ENCODE data around the gene ZNF891.

ZNF891 gene

GRCh38 chr12:133130038-133130807, at the start of gene ZNF891, which contains the start of gene ZNF10:
Gene ZNF891, minus strand, starts transcription at chr12:133130274. Its CDS starts 8,356 bp downstream, at chr12:133121918.
Gene ZNF10, plus strand, starts transcription at chr12:133130627. Its CDS starts 13,866 bp downstream, at chr12:133144493.
- DNase-seq = peak; percentile 92

GRCh38 chr12:133174901-133175300, 44.8 kb upstream of the ZNF891 start:
- no peak for DNase-seq

GRCh38 chr12:133172491-133172890, 42.4 kb upstream of the ZNF891 start:
- DNase-seq = no peak

- DNase-seq = no peak
Observed at GRCh38 chr12:133165776-133166175, 35.7 kb upstream of the ZNF891 start.

- DNase-seq = no peak
Observed at GRCh38 chr12:133156125-133156690, 26.1 kb upstream of the ZNF891 start.

GRCh38 chr12:133145981-133146380, 15.9 kb upstream of the ZNF891 start:
- DNase-seq = no peak

GRCh38 chr12:133135747-133136146, 5.7 kb upstream of the ZNF891 start:
- DNase-seq = peak; percentile 21

- no peak for DNase-seq
Observed at GRCh38 chr12:133130808-133131128, 694 bp upstream of the ZNF891 start.

GRCh38 chr12:133129368-133130037, 571 bp downstream of the ZNF891 start:
- peak; percentile 46 for DNase-seq

GRCh38 chr12:133124674-133125073, 5.4 kb downstream of the ZNF891 start:
- DNase-seq = no peak

GRCh38 chr12:133120385-133121191, 9.5 kb downstream of the ZNF891 start:
- peak; percentile 4 for DNase-seq

GRCh38 chr12:133108150-133108549, 21.9 kb downstream of the ZNF891 start:
- DNase-seq = no peak

- DNase-seq = no peak
Observed at GRCh38 chr12:133107121-133107520, 23.0 kb downstream of the ZNF891 start.

GRCh38 chr12:133106253-133106652, 23.8 kb downstream of the ZNF891 start:
- DNase-seq = no peak

GRCh38 chr12:133105620-133106019, 24.5 kb downstream of the ZNF891 start:
- DNase-seq = no peak

GRCh38 chr12:133083345-133083744, 46.7 kb downstream of the ZNF891 start:
- DNase-seq = no peak

GRCh38 chr12:133081159-133081780, 48.8 kb downstream of the ZNF891 start:
- DNase-seq = peak; percentile 29

GRCh38 chr12:133080368-133081158, 49.5 kb downstream of the ZNF891 start, which contains the start of gene ZNF140:
Gene ZNF140, plus strand, starts transcription at chr12:133080923. Its CDS starts 398 bp downstream, at chr12:133081321.
- DNase-seq = peak; percentile 97

GRCh38 chr12:133080026-133080367, 50.1 kb downstream of the ZNF891 start:
- DNase-seq = peak; percentile 99

GRCh38 chr12:133073836-133074235, 56.2 kb downstream of the ZNF891 start:
- no peak for DNase-seq

GRCh38 chr12:133063556-133063955, 66.5 kb downstream of the ZNF891 start:
- no peak for DNase-seq

GRCh38 chr12:133061954-133062353, 68.1 kb downstream of the ZNF891 start:
- no peak for DNase-seq

Measured in hematopoietic multipotent progenitor cell treated with erythropoietin and hydrocortisone succinate and interleukin-3 and kit ligand, for 8 days (in vitro differentiated cells).